GM19328 (cell line): Measurements from ENCODE around the gene KIF3A.
"Not testable (repeated sequence)": the region's sequence is repeated elsewhere in the genome, so short reads cannot be mapped to it uniquely, and the experiment has no call there.

Experiments
- ATAC-seq: cut with Tn5 transposase; IDR thresholded peaks from one replicate; pipeline ENCODE4 v1.9.1; 2021; ENCODE audit warnings: mild to moderate bottlenecking, moderate library complexity; ENCODE audit not compliant: unreplicated experiment

KIF3A gene

GRCh38 chr5:132725745-132726144 lies 11.6 kb downstream of the KIF3A start:
- ATAC-seq: no peak

DNA sequence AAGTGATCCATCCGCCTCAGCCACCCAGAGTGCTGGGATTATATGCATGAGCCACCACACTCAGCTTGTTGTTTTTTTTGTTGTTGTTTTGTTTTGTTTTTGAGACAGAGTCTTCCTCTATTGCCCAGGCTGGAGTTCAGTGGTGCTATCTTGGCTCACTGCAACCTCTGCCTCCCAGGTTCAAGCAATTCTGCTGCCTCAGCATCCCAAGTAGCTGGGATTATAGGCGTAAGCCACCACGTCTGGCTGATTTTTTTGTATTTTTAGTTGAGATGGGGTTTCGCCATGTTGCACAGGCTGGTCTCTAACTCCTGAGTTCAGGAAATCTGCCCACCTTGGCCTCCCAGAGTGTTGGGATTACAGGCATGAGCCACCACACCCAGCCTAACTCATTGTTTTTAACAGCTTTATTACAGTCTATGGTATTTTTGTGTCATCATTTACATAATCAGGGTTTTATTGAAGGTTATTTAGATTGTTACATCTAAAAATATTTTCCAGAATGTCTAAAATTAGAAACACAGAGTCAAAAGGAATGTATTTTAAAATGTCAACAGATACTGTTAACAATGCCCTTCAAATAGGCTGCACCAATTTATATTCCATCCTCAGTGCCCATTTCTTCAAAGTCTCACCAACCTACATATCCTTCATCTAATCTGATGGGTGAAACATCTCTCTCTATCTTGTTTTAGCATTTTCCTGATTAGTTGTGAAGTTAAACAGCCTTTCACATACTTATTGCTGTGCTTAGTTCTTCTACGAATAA lies 18.6 kb downstream of the KIF3A start:
- no peak for ATAC-seq

GRCh38 chr5:132714456-132715307 lies 22.7 kb downstream of the KIF3A start:
- ATAC-seq: no peak

DNA sequence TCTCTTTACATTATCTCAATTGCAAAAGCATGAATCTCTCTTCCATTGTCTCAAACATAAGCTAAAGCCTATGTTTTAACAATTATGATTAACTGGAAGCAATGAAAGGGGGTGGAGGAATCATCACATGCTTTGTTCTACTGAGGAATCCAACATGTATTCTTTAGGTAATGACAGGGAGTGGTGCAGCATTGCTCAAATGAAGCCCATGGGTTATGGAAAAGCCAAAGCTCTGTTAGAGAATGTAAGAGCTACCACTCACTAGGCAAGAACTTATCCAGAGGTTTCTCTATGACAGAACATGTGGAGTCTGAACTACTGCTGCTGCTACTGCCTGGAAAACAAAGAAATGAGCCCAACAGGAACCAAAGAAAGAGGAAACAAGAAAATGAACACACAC lies 28.7 kb downstream of the KIF3A start:
- ATAC-seq: no peak

GRCh38 chr5:132704875-132705274 lies 32.5 kb downstream of the KIF3A start:
- ATAC-seq: no peak

- no peak for ATAC-seq
Measured at GRCh38 chr5:132695956-132696355, 41.4 kb downstream of the KIF3A start.

DNA sequence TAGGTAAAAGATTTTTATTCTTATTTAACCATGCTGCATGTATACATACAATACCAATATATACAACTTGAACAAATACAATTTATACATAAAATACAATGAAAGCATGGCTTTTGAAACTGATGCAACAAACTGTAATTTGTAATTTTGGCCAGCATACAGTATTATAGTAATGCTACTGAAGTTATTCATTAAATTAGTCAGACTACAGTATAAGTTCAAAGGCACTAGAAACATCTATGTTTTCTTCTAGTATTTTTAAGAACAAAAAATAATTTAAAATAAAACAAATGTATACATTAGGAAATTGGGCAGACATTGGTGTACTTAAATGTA lies 44.7 kb downstream of the KIF3A start:
- ATAC-seq: no peak

DNA sequence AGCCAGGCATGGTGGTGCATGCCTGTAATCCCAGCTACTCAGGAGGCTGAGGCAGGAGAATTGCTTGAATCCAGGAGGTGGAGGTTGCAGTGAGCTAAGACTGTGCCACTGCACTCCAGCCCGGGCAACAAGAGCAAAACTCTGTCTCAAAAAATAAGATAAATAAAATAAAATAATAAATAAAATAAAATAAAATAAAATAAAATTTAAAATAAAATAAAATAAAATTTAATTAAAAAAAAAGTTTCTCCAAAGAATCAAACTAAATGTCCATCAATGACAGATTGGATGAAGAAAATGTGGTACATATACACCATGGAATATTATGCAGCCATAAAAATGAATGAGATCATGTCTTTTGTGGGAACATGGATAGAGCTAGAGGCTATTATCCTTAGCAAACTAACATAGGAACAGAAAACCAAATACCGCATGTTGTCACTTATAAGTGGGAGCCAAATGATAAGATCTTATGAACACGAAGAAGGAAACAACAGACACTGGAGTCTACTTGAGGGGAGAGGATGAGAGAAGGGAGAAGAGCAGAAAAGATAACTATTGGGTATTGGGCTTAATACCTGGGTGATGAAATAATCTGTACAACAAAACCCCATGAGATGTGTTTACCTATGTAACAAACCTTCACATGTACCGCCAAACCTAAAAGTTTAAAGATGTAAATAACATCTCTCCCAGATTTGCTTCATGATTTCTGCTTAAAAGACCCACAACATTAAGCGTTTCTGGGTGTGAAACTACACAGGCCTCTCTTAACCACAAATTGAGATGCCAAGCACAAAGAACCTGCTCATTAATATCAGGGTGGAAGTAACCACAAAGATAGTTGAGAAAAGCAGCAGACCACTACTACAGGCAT lies 45.4 kb downstream of the KIF3A start:
- not testable (repeated sequence) for ATAC-seq

- no peak for ATAC-seq
Measured at GRCh38 chr5:132690156-132690555, 47.2 kb downstream of the KIF3A start.

GRCh38 chr5:132689513-132689912 lies 47.8 kb downstream of the KIF3A start:
- no peak for ATAC-seq

GRCh38 chr5:132688536-132689339 lies 48.6 kb downstream of the KIF3A start:
- no peak for ATAC-seq

GRCh38 chr5:132687995-132688394 lies 49.4 kb downstream of the KIF3A start:
- ATAC-seq: no peak

DNA sequence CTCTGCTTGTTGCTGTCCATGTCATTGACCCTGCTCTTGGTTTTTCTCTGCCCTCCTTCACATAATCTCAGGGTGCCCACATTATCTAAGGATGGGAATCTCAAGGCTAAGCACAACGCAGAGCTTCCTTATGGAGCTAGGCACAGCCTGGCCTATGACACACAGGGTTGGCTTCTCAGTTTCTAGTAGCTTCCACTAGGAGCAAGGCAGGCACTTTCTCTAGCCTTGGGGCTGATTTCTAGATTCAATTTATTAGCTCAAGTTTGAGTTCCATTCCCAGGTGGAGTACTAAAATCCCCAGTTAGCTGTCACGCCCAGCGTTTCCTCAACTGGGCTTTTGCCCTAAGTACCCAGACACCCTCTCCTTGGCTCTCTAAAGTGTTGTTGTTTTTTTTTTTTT lies 51.2 kb downstream of the KIF3A start:
- no peak for ATAC-seq

GRCh38 chr5:132684922-132685720 lies 52.2 kb downstream of the KIF3A start:
- no peak for ATAC-seq

DNA sequence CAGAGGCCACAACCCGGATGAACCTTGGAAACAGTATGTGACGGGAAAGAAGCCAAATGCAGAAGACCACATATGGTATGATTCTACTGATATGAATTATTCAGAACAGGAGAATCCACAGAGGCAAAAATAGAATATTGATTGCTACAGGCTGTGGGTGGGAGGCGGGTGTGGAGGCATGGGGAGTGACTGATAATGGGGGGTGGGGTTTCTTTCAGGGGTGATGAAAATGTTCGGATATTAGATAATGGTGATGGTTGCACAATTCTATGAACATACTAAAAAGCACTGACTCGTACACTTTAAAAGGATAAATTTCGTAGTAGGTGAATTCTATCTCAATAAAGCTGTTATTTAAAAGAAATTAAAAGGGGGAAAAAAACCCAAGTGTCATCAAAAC lies 52.9 kb downstream of the KIF3A start:
- ATAC-seq: no peak

- ATAC-seq: no peak
Measured at GRCh38 chr5:132681983-132682382, 55.4 kb downstream of the KIF3A start.

GRCh38 chr5:132681476-132681831 lies 55.9 kb downstream of the KIF3A start:
- no peak for ATAC-seq

DNA sequence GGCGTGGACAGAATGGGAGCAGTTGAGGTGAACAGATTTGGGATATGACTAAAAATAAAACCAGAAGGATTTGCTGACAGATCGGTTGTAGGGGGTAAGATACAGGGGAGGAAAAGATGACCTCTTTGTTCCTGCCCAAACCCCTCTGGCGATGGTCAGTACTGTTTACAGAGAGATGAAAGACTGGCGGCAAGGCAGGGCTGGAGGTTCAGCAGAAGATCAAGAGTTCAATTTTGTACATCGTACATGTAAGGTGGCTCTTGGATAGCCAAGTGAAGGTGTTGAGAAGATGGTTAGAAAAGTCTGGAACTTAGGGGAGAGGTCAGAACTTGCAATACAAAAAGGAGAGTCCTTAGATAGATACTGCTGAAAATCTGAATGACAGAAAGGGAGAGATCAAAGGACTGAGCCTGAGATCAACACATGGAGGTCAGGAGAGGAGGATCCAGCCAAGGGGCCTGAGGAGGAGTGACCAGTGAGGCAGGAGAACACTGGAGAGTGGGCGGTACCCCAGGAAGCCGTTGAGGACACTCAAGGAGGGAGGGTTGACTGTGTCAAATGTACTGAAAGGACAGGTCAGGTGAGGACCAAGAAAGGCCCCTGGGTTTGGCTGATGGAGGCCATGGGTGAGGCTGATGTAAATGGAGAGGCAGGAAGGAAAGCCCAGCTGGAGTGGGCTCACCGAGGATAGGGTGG lies 56.4 kb downstream of the KIF3A start:
- no peak for ATAC-seq

DNA sequence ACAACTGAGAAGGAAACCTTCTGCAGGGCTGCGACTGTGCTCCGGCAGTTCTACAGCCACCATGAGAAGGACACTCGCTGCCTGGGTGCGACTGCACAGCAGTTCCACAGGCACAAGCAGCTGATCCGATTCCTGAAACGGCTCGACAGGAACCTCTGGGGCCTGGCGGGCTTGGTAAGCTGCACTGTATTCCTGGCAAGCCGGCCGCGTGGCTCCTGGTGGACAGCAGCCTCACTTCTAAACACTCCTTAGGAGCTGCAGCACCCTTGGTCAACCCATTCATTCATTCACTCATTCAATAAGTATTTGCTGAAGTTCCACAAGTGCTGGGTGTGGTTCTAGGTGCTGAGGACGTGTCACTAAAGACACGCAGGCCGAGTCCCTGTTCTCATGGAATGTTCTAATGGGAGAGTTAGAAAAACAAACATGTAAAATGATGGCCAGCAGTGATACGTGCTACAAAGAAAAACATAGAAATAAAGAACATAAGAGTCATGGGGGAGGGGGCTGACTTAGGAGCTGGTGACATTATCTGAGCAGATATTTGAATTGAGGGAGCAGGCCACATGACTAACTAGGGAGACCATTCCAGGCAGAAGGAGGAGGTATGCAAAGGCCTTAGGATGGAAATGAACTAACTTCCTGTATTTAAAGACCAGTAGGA lies 57.5 kb downstream of the KIF3A start:
- ATAC-seq: no peak
